T-helper 17 cell (primary cell): Measurements from ENCODE around the gene CBR3. TPM values are rescaled to one million over a fixed set of nuclear protein-coding genes. Genes with fewer than 3 reads are reported as not detected.
"Not testable (repeated sequence)": the region's sequence is repeated elsewhere in the genome, so short reads cannot be mapped to it uniquely, and the experiment has no call there.

ENCODE experiments used
- ATAC-seq: fragments of 150-1000 bp; cut with Tn5 transposase; 2 replicates; pipeline ENCODE4 v1.10.0; 2021; ENCODE audit warnings: mild to moderate bottlenecking, moderate library complexity
- DNase-seq, 3 donors: peaks; one replicate each; pipeline versions ENCODE4 v3.0.0 to v3.0.0-alpha.2; 2020 to 2021
- H3K9me3 ChIP-seq: one replicate; pipeline ENCODE4 v1.7.0; 2013; ENCODE audit warnings: low read length, mild to moderate bottlenecking; ENCODE audit not compliant: control insufficient read depth, poor library complexity, severe bottlenecking
- H3K27ac Mint-ChIP-seq: one replicate; pipeline ENCODE4 v1.8.0; 2022; ENCODE audit warnings: mild to moderate bottlenecking, moderate library complexity, mixed read lengths
- H3K27me3 Mint-ChIP-seq: one replicate; pipeline ENCODE4 v1.8.0; 2022; ENCODE audit warnings: mixed read lengths
- H3K36me3 Mint-ChIP-seq: one replicate; pipeline ENCODE4 v1.8.0; 2022; ENCODE audit warnings: low read depth, mixed read lengths
- H3K4me1 Mint-ChIP-seq: one replicate; pipeline ENCODE4 v1.8.0; 2022; ENCODE audit warnings: mild to moderate bottlenecking, mixed read lengths
- H3K4me3 Mint-ChIP-seq: one replicate; pipeline ENCODE4 v1.8.0; 2022; ENCODE audit warnings: mild to moderate bottlenecking, moderate library complexity, mixed read lengths
- total RNA-seq, 4 donors: library from RNA in 2 of 4; stranded (reverse) in 2 of 4; gene quantifications; one replicate each; pipeline ENCODE4 v1.2.3 and lab custom pipeline; 2022 to 2026

The CBR3 gene
- total RNA-seq, 2 donors from 2014 or later = 2.2 to 3.1 TPM

DNA sequence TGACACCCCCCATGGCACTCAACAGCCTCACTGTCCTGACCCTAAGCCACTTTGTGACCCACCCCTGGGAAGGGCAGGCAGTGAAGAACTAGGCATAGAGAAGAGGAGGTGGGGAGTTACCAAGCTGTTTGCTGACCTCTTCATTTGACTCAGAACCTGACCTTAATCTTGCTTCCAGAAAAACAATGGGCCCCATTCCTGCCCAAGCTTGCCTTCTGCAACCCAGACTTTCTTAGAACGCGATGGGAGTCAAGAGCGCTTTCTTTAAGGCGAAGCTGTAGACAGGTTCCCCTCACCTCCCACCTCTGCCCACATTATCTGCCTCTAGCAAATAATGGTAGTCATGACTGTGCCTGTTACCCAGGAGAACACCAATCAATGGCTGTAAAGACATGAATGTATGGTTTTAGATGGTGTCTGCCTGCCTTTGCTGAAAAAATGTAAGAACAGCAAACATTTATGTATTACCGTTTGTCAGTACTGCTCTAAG is 8.2 kb upstream of the CBR3 start:
- no peaks in the 10 kb centered on the region for H3K9me3 ChIP-seq
- ATAC-seq = no peak
- no peaks in the 10 kb centered on the region for H3K27me3 Mint-ChIP-seq
- no peaks in the 10 kb centered on the region for H3K36me3 Mint-ChIP-seq
- H3K4me1 Mint-ChIP-seq = peaks cover 24% of the 10 kb centered on the region
- H3K27ac Mint-ChIP-seq = peak overlapping the region; percentile 19
- no peak overlapping the region for H3K4me3 Mint-ChIP-seq
- no peak for DNase-seq

GRCh38 chr21:36127250-36127904 is 7.5 kb upstream of the CBR3 start:
- H3K27me3 Mint-ChIP-seq = no peaks in the 10 kb centered on the region
- DNase-seq = no peak
- ATAC-seq = no peak
- H3K4me1 Mint-ChIP-seq = peaks cover 24% of the 10 kb centered on the region
- peak overlapping the region; percentile 67 for H3K27ac Mint-ChIP-seq
- H3K36me3 Mint-ChIP-seq = peaks cover 2% of the 10 kb centered on the region
- H3K4me3 Mint-ChIP-seq = no peak overlapping the region
- no peaks in the 10 kb centered on the region for H3K9me3 ChIP-seq

DNA sequence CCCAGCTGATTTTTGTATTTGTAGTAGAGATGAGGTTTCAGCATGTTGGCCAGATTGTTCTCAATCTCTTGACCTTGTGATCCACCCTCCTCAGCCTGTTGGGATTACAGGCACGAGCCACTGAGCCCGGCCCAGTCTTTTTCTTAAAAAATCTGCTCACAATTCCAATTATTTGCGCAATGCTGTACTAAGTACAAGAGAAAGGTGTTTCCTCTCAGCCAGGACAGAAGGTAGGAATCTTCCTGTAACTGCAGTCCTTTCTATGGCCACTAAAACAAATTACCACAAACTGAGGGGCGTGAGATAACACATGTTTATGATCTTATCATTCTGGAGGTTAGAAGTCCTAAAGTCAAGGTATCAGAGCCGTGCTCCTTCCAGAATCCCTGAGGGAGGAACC is 6.9 kb upstream of the CBR3 start:
- no peaks in the 10 kb centered on the region for H3K9me3 ChIP-seq
- H3K4me1 Mint-ChIP-seq = peaks cover 24% of the 10 kb centered on the region
- H3K27me3 Mint-ChIP-seq = no peaks in the 10 kb centered on the region
- H3K36me3 Mint-ChIP-seq = peaks cover 2% of the 10 kb centered on the region
- DNase-seq = no peak
- peak overlapping the region; percentile 67 for H3K27ac Mint-ChIP-seq
- no peak for ATAC-seq
- H3K4me3 Mint-ChIP-seq = no peak overlapping the region

- H3K4me3 Mint-ChIP-seq = peak overlapping the region; percentile 73
- H3K27ac Mint-ChIP-seq = no peak overlapping the region
- no peaks in the 10 kb centered on the region for H3K27me3 Mint-ChIP-seq
- peaks cover 24% of the 10 kb centered on the region for H3K4me1 Mint-ChIP-seq
- no peak for DNase-seq
- H3K36me3 Mint-ChIP-seq = peaks cover 2% of the 10 kb centered on the region
- no peaks in the 10 kb centered on the region for H3K9me3 ChIP-seq
- ATAC-seq = no peak
Observed at GRCh38 chr21:36129219-36129618, 5.7 kb upstream of the CBR3 start.

GRCh38 chr21:36130414-36130762 is 4.5 kb upstream of the CBR3 start:
- H3K27ac Mint-ChIP-seq = peak overlapping the region; percentile 75
- peaks cover 24% of the 10 kb centered on the region for H3K4me1 Mint-ChIP-seq
- H3K36me3 Mint-ChIP-seq, ATAC-seq, H3K9me3 ChIP-seq, DNase-seq, H3K27me3 Mint-ChIP-seq: not testable (repeated sequence)
- H3K4me3 Mint-ChIP-seq = peak overlapping the region; percentile 90

DNA sequence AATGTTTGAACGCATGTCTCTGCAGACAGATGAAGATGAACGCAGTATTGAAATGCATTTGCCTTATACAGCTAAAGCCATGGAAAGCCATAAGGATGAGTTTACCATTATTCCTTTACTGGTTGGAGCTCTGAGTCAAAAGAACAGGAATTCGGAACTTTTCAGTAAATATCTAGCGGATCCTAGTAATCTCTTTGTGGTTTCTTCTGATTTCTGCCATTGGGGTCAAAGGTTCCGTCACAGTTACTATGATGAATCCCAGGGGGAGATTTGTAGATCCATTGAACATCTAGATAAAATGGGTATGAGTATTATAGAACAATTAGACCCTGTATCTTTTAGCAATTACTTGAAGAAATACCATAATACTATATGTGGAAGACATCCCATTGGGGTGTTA is 4.0 kb upstream of the CBR3 start:
- Mint-ChIP-seq H3K4me3 (peak overlapping the region; percentile 90), H3K4me1 (peaks cover 22% of the 10 kb centered on the region), H3K27ac (peak overlapping the region; percentile 75)
- not testable (repeated sequence) for ATAC-seq, H3K36me3 Mint-ChIP-seq, DNase-seq, H3K27me3 Mint-ChIP-seq, H3K9me3 ChIP-seq

DNA sequence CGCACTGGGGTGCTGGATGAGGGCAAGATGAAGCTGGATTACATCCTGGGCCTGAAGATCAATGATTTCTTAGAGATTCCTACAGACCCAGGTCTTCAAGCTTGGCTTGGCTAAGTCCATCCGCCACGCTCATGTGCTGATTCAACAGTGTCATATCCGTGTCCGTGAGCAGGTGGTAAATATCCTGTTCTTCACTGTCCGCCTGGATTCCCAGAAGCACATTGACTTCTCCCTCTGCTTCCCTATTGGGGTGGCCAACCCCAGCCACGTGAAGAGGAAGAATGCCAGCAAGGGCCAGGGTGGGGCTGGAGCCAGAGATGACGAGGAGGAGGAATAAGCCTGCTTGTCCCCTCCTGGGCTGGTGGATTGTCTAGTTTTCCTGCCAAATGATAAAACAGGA is 2.2 kb upstream of the CBR3 start:
- Mint-ChIP-seq H3K27me3 (no peaks in the 10 kb centered on the region), H3K36me3 (peaks cover 2% of the 10 kb centered on the region), H3K4me3 (no peak overlapping the region), H3K27ac (no peak overlapping the region), H3K4me1 (peaks cover 20% of the 10 kb centered on the region)
- ATAC-seq = no peak
- H3K9me3 ChIP-seq = no peaks in the 10 kb centered on the region
- DNase-seq = no peak

GRCh38 chr21:36135391-36136102 is 668 bp downstream of the CBR3 start:
- Mint-ChIP-seq H3K4me1 (peaks cover 13% of the 10 kb centered on the region), H3K4me3 (peak overlapping the region; percentile 93), H3K36me3 (peaks cover 2% of the 10 kb centered on the region), H3K27ac (peak overlapping the region; percentile 87), H3K27me3 (no peaks in the 10 kb centered on the region)
- H3K9me3 ChIP-seq = no peaks in the 10 kb centered on the region
- ATAC-seq = peak; percentile 78
- DNase-seq = peak; percentile 23 to 46 (median 37)

GRCh38 chr21:36139791-36140190 is 4.9 kb downstream of the CBR3 start:
- not testable (repeated sequence) for H3K36me3 Mint-ChIP-seq, DNase-seq, H3K4me3 Mint-ChIP-seq, ATAC-seq, H3K27me3 Mint-ChIP-seq, H3K9me3 ChIP-seq
- peaks cover 20% of the 10 kb centered on the region for H3K4me1 Mint-ChIP-seq
- H3K27ac Mint-ChIP-seq = peak overlapping the region; percentile 93

DNA sequence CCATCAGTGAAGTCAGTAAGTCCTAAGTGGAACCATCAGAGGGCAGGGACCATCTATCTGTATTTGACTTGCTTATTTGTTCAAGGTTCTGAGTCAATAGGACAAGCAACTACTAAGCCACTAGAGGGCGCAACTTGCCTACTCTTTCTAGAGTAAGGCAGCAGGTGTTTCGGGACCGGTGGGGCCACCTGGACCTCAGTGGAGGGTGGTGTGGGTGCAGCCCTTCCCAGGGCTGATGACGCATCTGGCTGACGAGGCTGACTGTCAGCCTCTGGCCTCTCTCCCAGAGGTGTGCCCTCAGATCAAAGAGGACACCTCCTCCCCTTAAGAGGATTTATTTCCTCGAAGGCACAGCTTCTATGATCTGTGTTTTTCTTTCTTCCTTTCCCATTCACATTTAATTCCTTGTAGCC is 6.6 kb downstream of the CBR3 start:
- H3K27me3 Mint-ChIP-seq = no peaks in the 10 kb centered on the region
- H3K4me1 Mint-ChIP-seq = peaks cover 24% of the 10 kb centered on the region
- peaks cover 2% of the 10 kb centered on the region for H3K36me3 Mint-ChIP-seq
- H3K4me3 Mint-ChIP-seq = peak overlapping the region; percentile 36
- DNase-seq (peak; percentile 67 to 77 (median 75)), ATAC-seq (peak; percentile 93)
- no peaks in the 10 kb centered on the region for H3K9me3 ChIP-seq
- peak overlapping the region; percentile 93 for H3K27ac Mint-ChIP-seq

- ATAC-seq, H3K27me3 Mint-ChIP-seq, H3K36me3 Mint-ChIP-seq, H3K9me3 ChIP-seq, DNase-seq, H3K4me3 Mint-ChIP-seq, H3K27ac Mint-ChIP-seq: not testable (repeated sequence)
- peaks cover 21% of the 10 kb centered on the region for H3K4me1 Mint-ChIP-seq
Observed at GRCh38 chr21:36144233-36144632, 9.4 kb downstream of the CBR3 start.

GRCh38 chr21:36145259-36145658 is 10.4 kb downstream of the CBR3 start:
- Mint-ChIP-seq H3K4me1 (peaks cover 29% of the 10 kb centered on the region), H3K4me3 (no peak overlapping the region), H3K27me3 (no peaks in the 10 kb centered on the region), H3K27ac (peak overlapping the region; percentile 66), H3K36me3 (peaks cover 2% of the 10 kb centered on the region)
- ATAC-seq (peak; percentile 68), DNase-seq (no peak)
- no peaks in the 10 kb centered on the region for H3K9me3 ChIP-seq

- no peaks in the 10 kb centered on the region for H3K27me3 Mint-ChIP-seq
- H3K4me1 Mint-ChIP-seq = peaks cover 19% of the 10 kb centered on the region
- no peaks in the 10 kb centered on the region for H3K36me3 Mint-ChIP-seq
- H3K9me3 ChIP-seq = no peaks in the 10 kb centered on the region
- H3K27ac Mint-ChIP-seq = no peak overlapping the region
- DNase-seq (no peak), ATAC-seq (no peak)
- no peak overlapping the region for H3K4me3 Mint-ChIP-seq
Observed at GRCh38 chr21:36147911-36148310, 13.0 kb downstream of the CBR3 start.

GRCh38 chr21:36148886-36149285 is 14.0 kb downstream of the CBR3 start:
- Mint-ChIP-seq H3K27me3 (no peaks in the 10 kb centered on the region), H3K27ac (no peak overlapping the region), H3K4me3 (no peak overlapping the region), H3K4me1 (peaks cover 24% of the 10 kb centered on the region), H3K36me3 (no peaks in the 10 kb centered on the region)
- no peaks in the 10 kb centered on the region for H3K9me3 ChIP-seq
- no peak for DNase-seq
- no peak for ATAC-seq
